ENCODE measurements around the gene EML4.
"Not testable (repeated sequence)": the region's sequence is repeated elsewhere in the genome, so short reads cannot be mapped to it uniquely, and the experiment has no call there.

The EML4 gene, protein sequence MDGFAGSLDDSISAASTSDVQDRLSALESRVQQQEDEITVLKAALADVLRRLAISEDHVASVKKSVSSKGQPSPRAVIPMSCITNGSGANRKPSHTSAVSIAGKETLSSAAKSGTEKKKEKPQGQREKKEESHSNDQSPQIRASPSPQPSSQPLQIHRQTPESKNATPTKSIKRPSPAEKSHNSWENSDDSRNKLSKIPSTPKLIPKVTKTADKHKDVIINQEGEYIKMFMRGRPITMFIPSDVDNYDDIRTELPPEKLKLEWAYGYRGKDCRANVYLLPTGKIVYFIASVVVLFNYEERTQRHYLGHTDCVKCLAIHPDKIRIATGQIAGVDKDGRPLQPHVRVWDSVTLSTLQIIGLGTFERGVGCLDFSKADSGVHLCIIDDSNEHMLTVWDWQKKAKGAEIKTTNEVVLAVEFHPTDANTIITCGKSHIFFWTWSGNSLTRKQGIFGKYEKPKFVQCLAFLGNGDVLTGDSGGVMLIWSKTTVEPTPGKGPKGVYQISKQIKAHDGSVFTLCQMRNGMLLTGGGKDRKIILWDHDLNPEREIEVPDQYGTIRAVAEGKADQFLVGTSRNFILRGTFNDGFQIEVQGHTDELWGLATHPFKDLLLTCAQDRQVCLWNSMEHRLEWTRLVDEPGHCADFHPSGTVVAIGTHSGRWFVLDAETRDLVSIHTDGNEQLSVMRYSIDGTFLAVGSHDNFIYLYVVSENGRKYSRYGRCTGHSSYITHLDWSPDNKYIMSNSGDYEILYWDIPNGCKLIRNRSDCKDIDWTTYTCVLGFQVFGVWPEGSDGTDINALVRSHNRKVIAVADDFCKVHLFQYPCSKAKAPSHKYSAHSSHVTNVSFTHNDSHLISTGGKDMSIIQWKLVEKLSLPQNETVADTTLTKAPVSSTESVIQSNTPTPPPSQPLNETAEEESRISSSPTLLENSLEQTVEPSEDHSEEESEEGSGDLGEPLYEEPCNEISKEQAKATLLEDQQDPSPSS

DNA sequence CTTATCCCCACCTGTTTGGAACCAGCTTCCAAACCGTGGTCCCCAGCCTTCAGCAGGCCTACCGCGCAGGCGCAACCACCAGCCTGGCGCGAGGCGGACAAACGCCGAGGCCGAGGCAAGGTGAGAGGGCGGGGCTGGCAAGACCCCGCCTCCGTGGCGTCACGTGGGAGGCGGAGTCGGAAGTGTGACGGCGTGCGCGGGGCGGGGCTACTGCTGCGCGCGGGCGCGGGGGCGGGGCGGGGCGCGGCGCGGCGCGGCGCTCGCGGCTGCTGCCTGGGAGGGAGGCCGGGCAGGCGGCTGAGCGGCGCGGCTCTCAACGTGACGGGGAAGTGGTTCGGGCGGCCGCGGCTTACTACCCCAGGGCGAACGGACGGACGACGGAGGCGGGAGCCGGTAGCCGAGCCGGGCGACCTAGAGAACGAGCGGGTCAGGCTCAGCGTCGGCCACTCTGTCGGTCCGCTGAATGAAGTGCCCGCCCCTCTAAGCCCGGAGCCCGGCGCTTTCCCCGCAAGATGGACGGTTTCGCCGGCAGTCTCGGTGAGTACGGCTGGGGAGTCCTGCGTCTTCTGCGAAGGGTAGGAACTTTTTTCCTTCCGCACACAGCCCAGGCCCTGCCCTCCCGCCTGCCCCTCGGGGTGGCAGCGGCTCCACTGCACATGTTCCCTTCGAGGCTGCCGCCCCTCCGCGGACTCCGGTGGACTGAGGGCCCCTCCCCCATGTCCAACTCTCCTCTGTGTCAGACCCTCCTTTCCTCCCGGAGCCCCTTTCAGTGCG, at the start of gene EML4:
Gene EML4, plus strand, starts transcription at position 254 of the 774 bp plus-strand sequence. Its CDS starts 259 bp downstream, at position 513.
- Mint-ChIP-seq H3K36me3 (ENCODE audit: low read depth) (peaks cover 4% of the 10 kb centered on the region), H3K27ac (peak within 1 kb of the TSS; percentile 47), H3K4me1 (ENCODE audit: low read depth) (peaks cover 17% of the 10 kb centered on the region), H3K27me3 (ENCODE audit: low read depth) (peaks cover 9% of the 10 kb centered on the region), H3K4me3 (no peak within 1 kb of the TSS), H3K9me3 (no peaks in the 10 kb centered on the region)
- DNase-seq (ENCODE audit: low spot score) = peak; percentile 91

DNA sequence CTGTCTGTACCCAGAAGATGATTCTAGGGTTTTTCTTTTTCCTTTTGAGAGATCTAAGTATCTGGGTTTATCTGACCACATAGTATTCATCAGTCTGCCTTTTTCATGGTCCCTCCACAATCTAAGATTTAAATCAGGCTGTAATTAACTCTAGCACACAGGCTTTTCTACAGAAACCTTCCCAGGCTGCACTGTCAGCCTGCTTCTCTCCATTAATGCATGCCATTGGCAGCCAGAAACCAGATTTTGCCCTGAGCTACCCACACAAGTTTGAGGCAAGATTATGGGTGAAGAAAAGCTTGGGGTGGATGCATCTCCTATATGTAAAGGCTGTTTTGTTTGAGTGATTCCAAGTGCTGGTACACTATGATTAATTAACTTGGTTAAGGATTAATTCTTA, 45.7 kb upstream of the EML4 start:
- peak overlapping the region; percentile 66 for H3K4me3 Mint-ChIP-seq
- peaks cover 11% of the 10 kb centered on the region for H3K36me3 Mint-ChIP-seq (ENCODE audit: low read depth)
- DNase-seq (ENCODE audit: low spot score) = no peak
- H3K27me3 Mint-ChIP-seq (ENCODE audit: low read depth) = no peaks in the 10 kb centered on the region
- peaks cover 11% of the 10 kb centered on the region for H3K9me3 Mint-ChIP-seq
- H3K27ac Mint-ChIP-seq = peak overlapping the region; percentile 89
- H3K4me1 Mint-ChIP-seq (ENCODE audit: low read depth) = peaks cover 51% of the 10 kb centered on the region

DNA sequence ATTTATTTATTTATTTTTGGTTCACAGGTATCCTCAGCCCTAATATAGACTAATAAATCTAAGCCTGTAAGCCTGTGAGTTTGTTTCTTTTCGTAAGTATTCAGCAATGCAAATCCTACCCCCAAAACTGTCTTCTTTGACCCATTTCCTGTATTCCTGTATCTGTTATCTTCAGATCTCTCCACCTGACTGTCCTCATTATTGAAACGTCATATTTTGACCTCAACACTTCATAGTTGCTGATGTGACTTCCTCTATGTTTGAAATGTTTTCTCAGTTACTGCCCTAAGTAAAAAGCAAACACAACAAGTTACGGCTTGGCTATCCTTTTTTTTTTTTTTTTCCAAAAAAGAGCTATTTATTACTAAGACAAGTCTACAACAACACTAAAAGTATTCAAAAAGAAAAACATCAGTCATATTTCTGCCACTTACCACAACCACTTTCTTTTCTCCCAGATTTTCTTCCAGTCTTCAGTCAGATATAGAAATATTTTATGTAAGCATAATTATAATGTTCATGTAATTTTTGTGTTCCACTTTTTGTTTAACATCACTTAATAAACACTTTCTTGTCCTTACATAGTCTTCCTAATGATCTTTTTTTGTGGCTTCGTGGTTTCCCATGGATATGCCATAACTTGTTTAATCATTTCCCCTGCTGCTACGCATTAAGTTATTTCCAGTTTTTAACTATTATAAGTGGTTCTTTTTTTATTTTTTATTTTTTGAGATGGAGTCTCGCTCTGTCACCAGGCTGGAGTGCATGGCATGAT, 45.0 kb upstream of the EML4 start:
- no peak for DNase-seq (ENCODE audit: low spot score)
- peaks cover 56% of the 10 kb centered on the region for H3K4me1 Mint-ChIP-seq (ENCODE audit: low read depth)
- peaks cover 11% of the 10 kb centered on the region for H3K36me3 Mint-ChIP-seq (ENCODE audit: low read depth)
- H3K27ac Mint-ChIP-seq = peak overlapping the region; percentile 84
- peaks cover 11% of the 10 kb centered on the region for H3K9me3 Mint-ChIP-seq
- peak overlapping the region; percentile 55 for H3K4me3 Mint-ChIP-seq
- no peaks in the 10 kb centered on the region for H3K27me3 Mint-ChIP-seq (ENCODE audit: low read depth)

DNA sequence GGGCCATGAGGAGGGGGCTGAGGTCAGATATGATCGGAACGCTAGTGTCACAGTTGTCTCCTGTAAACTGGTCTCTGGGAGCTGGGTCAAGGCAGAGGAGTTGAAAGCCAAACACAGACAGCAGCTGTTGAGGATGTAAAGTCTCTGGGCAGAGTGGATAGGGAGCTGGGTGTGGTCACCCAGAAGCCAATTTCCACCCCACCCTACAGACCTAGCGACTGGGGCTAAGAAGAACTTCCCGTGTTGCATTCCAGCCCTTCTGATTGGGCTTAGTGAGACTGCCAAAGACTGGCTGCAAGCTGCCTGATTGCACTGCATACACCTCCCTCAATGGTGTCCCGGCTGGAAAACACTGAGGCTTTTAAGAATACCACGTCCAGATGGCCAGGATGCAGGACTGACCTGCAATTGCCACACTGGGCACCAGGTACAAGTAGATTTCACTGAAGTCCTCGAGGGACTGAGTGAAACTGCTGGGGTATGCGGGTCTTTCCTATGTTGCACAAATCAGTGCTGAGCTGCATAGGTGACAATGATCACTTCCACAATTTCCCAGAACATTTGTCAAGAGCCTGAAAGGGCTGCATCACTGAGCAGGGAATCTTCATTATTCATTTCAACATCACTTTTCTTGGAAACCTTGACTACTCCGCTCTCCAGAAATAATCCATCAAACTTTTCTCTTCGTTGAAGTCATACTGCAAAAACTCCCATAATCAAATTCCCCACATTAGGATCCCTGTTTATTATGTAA, 43.1 kb upstream of the EML4 start:
- no peak for DNase-seq (ENCODE audit: low spot score)
- Mint-ChIP-seq H3K27ac (peak overlapping the region; percentile 53), H3K27me3 (ENCODE audit: low read depth) (no peaks in the 10 kb centered on the region), H3K4me1 (ENCODE audit: low read depth) (peaks cover 67% of the 10 kb centered on the region), H3K9me3 (peaks cover 8% of the 10 kb centered on the region), H3K4me3 (peak overlapping the region; percentile 41), H3K36me3 (ENCODE audit: low read depth) (peaks cover 11% of the 10 kb centered on the region)

DNA sequence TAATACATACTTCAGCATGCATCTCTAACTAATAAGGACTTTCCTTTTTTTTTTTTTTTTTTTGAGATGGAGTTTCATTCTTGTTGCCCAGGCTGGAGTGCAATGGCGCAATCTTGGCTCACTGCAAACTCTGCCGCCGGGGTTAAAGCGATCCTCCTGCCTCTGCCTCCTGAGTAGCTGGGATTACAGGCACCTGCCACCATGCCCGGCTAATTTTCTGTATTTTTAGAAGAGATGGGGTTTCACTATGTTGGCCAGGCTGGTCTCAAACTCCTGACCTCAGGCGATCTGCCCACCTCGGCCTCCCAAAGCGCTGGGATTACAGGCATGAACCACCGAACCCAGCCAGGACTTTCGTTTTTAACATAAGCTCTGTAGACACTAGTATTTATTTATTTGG, 42.3 kb upstream of the EML4 start:
- not testable (repeated sequence) for H3K9me3 Mint-ChIP-seq; DNase-seq (ENCODE audit: low spot score); H3K36me3 Mint-ChIP-seq (ENCODE audit: low read depth); H3K27me3 Mint-ChIP-seq (ENCODE audit: low read depth); H3K27ac Mint-ChIP-seq
- H3K4me3 Mint-ChIP-seq = peak overlapping the region; percentile 48
- peaks cover 73% of the 10 kb centered on the region for H3K4me1 Mint-ChIP-seq (ENCODE audit: low read depth)

DNA sequence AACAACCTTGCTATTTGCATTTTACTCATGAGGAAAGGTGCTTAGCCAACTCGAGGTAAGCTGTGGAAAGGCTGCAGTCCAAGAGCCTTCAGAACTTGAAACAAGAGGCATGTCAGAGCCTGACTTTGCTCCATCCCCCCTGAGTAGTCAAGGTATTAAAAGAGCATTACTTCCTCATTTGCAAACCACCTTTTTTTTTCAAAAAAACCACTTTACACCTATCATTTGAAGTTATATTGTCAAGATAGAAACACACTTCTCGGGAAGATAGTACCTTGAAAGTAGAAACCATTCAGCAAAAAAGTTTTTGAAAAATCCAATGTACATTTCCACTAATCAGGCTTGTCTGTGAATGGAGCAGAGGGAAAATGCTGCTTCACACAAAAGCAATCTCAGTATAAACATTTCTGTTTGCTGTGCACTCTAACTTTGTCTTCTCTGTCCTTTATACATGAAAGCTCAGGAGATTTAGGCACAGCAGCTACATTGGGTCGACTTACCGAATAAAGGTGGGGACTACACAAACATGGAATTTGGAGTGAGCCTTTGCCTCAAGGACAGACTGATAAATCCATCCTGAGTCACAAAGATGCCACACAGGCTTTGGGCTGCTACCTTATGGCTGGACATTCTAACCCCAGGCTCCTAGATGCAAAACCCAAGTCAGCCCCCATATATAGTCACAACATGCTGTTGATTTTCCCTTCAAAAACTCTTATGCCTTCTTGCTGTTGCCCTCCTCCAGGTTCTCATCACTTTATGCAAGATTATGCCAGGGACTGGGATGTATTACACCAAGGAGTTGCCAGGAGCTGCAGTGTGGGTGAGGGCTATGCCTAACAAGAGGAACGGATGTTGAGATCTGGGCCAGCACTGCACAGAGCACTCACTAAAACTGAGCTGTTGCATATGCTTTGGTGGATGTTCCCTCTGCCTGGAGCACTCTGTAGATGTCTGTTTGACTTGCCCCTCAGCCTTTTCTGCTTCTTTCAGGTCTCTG, 41.4 kb upstream of the EML4 start:
- Mint-ChIP-seq H3K4me3 (peak overlapping the region; percentile 50), H3K27me3 (ENCODE audit: low read depth) (no peaks in the 10 kb centered on the region), H3K36me3 (ENCODE audit: low read depth) (peaks cover 4% of the 10 kb centered on the region), H3K9me3 (no peaks in the 10 kb centered on the region), H3K27ac (peak overlapping the region; percentile 61), H3K4me1 (ENCODE audit: low read depth) (peaks cover 81% of the 10 kb centered on the region)
- no peak for DNase-seq (ENCODE audit: low spot score)

DNA sequence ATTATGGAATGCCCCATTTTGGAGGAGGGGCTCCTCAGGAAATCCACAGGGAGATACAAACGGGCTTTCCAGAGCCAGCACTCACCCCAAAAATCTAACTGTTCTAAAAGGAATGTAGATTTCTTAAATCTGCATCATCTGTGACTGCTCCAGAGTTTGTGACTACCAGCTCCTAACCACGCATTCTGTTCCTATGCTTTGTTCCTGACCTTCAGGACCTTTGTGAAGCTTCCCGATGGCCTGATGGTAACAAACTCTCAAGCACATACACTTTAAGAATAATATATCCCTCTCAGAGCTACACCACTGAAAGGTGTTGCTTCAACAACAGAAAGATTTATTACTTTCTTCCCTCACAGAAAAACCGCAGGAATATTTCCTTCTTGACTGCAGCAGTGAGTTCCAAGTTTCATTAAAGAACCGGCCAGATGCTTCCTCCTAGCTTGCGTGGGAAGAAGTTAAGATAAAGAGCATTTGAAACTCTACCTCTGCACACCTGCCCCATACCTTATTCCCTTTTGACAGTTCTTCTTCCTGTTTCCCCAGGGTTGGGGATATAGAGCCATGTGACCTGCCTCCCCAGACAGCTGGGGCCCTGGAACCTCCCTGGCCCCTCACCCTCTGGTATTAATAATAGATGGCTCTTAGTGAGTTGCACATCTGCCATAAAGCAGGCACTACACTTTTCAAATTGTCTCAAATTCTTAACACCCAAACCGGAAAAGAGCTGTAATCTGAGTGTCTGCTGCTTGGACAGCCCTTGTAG, 40.2 kb upstream of the EML4 start:
- H3K27me3 Mint-ChIP-seq (ENCODE audit: low read depth) = no peaks in the 10 kb centered on the region
- H3K4me3 Mint-ChIP-seq = peak overlapping the region; percentile 50
- no peaks in the 10 kb centered on the region for H3K9me3 Mint-ChIP-seq
- H3K36me3 Mint-ChIP-seq (ENCODE audit: low read depth) = no peaks in the 10 kb centered on the region
- no peak for DNase-seq (ENCODE audit: low spot score)
- peak overlapping the region; percentile 61 for H3K27ac Mint-ChIP-seq
- peaks cover 85% of the 10 kb centered on the region for H3K4me1 Mint-ChIP-seq (ENCODE audit: low read depth)

DNA sequence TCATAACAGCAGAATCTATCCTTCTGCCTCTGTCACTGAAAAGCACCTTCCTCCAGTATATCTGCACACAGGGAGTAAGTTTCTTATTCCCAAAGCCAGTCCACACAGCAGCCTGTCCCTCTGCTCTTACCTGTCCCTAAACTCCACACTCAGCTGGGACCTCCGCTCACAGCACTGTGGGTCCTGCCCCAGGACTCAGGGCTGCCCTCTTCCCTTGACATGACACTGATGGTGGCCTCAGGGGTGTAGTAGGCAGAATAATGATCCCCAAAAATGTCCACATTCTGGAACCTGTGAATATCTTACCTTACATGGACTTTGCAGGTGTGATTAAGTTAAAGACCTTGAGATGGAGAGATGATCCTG, 39.7 kb upstream of the EML4 start:
- no peak for DNase-seq (ENCODE audit: low spot score)
- no peaks in the 10 kb centered on the region for H3K9me3 Mint-ChIP-seq
- no peaks in the 10 kb centered on the region for H3K27me3 Mint-ChIP-seq (ENCODE audit: low read depth)
- H3K4me1 Mint-ChIP-seq (ENCODE audit: low read depth) = peaks cover 83% of the 10 kb centered on the region
- no peaks in the 10 kb centered on the region for H3K36me3 Mint-ChIP-seq (ENCODE audit: low read depth)
- peak overlapping the region; percentile 61 for H3K27ac Mint-ChIP-seq
- peak overlapping the region; percentile 35 for H3K4me3 Mint-ChIP-seq

DNA sequence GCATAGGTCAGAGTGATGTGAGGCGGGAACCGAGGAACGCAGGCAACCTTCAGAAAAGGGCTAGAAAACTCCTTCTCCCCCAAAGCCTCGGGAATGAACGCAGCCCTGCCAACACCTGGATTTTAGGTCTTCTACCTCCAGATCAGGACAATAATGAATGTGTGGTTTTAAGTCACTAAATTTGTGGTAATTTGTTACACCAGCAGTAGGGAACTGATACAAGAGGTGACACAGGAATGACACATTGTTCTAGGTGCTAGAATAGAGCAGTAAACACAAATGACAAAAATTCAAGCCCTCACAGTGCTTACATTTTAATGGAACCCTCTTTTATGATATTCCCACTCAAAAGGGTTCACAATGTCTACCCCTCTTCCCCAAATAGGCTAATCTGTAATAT, 39.2 kb upstream of the EML4 start:
- Mint-ChIP-seq H3K27ac (no peak overlapping the region), H3K9me3 (no peaks in the 10 kb centered on the region), H3K27me3 (ENCODE audit: low read depth) (no peaks in the 10 kb centered on the region), H3K36me3 (ENCODE audit: low read depth) (no peaks in the 10 kb centered on the region), H3K4me3 (no peak overlapping the region), H3K4me1 (ENCODE audit: low read depth) (peaks cover 80% of the 10 kb centered on the region)
- DNase-seq (ENCODE audit: low spot score) = no peak

DNA sequence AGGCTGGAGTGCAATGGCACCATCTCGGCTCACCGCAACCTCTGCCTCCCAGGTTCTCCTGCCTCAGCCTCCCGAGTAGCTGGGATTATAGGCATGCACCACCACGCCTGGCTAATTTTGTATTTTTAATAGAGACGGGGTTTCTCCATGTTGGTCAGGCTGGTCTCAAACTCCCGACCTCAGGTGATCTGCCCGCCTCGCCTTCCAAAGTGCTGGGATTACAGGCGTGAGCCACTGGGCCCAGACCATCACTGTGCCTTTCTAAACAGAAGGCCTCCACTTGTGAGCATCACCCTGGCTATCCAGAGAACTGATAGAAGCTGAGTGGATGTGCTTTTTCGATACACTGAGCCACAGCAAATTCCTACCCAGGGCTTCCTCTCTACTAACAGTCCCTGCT, 38.3 kb upstream of the EML4 start:
- not testable (repeated sequence) for H3K4me3 Mint-ChIP-seq; H3K9me3 Mint-ChIP-seq; DNase-seq (ENCODE audit: low spot score); H3K27me3 Mint-ChIP-seq (ENCODE audit: low read depth); H3K27ac Mint-ChIP-seq; H3K36me3 Mint-ChIP-seq (ENCODE audit: low read depth)
- peaks cover 82% of the 10 kb centered on the region for H3K4me1 Mint-ChIP-seq (ENCODE audit: low read depth)

DNA sequence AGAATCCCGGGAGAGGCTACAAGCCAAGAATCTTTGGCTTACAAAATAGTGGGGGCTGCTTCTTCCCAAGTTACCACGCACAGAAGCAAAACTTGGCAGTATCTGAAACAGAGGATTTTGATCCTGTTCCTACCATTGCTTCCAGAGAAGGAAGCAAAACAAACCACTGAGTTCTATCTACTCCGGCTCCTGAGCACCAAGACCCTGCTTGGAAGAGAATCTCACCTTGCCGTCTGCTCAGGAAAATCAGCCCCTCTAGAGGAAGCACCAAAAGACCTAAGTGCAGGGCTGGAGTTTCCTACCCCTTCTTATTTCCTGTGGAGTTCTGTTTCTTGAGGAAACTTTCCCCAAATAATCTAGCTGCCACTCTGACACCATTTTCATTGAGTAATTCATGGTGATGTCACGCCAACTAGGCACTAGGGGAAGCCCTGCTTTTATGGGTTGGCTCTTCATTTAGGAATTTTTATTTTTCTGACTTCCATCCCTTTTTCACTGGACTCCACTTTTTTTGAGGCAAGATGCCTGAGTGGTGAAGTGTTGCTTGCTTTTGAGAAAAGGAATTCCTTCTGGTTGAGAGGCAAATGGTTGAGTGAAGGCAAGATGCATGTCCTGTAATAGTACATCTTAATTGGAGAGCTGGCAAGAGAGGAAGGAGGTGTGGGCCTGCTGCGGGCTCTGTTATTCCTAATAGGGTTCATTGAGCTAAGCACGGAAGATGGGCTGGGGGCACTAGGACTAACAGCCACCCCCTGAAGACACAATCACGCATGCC, 36.8 kb upstream of the EML4 start:
- Mint-ChIP-seq H3K4me3 (peak overlapping the region; percentile 78), H3K36me3 (ENCODE audit: low read depth) (no peaks in the 10 kb centered on the region), H3K4me1 (ENCODE audit: low read depth) (peaks cover 81% of the 10 kb centered on the region), H3K9me3 (no peaks in the 10 kb centered on the region), H3K27ac (peak overlapping the region; percentile 97), H3K27me3 (ENCODE audit: low read depth) (no peaks in the 10 kb centered on the region)
- DNase-seq (ENCODE audit: low spot score) = no peak

Data from T-helper 2 cell treated with Interferon-gamma antibody and Interleukin-4, amounts not matched to agents 5 μg/mL and 100 μg/mL, for 36 hours (primary cell).